Nephron progenitor cell (in vitro differentiated cells): ENCODE results near the gene KLF13.
A peak's percentile ranks its signal among the peaks of the same experiment; 100 is the strongest.

Experiments used
- DNase-seq: peaks from one replicate; pipeline ENCODE4 v3.0.0; 2021
- H3K27ac Mint-ChIP-seq: 2 replicates; pipeline ENCODE4 v1.8.0; 2021; ENCODE audit warnings: mild to moderate bottlenecking, moderate library complexity, mixed read lengths
- H3K27me3 Mint-ChIP-seq: 2 replicates; pipeline ENCODE4 v1.8.0; 2021; ENCODE audit warnings: mild to moderate bottlenecking, low read depth, mixed read lengths; ENCODE audit not compliant: poor library complexity
- H3K36me3 Mint-ChIP-seq: 2 replicates; pipeline ENCODE4 v1.8.0; 2021; ENCODE audit warnings: low read depth, mixed read lengths
- H3K4me1 Mint-ChIP-seq: 2 replicates; pipeline ENCODE4 v1.8.0; 2021; ENCODE audit warnings: mixed read lengths
- H3K4me3 Mint-ChIP-seq: 2 replicates; pipeline ENCODE4 v1.8.0; 2021; ENCODE audit warnings: mild to moderate bottlenecking, moderate library complexity, mixed read lengths
- H3K9me3 Mint-ChIP-seq: 2 replicates; pipeline ENCODE4 v1.8.0; 2021; ENCODE audit warnings: mild to moderate bottlenecking, moderate library complexity, mixed read lengths
- TF ChIP-seq, protein P1 (sequence below): fragments of 200-600 bp; sonication (generic); IDR thresholded peaks from 2 replicates; pipeline ENCODE4 v1.5.0; 2021; ENCODE audit warnings: antibody characterized with exemption

KLF13 gene

DNA sequence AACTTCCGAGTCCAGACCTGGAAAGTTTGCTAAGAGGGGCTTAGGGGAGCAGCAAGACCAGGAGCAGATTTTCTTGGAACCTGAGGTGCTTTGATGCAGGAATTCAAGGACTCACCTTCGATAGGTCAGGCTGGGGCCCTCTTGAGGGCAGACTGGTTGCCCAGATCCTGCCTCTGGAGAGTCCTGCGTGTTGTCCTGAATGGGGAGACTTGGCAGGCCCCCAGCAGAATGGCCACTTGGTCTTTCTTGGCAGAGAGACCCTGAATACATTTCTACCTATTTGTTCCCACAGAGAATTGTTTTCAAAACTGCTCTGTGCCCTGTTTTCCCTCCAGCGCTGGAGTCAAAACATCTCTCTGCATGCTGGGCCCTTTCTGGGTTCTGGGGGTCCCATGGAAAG is 4.2 kb downstream of the KLF13 start:
- Mint-ChIP-seq H3K27me3 (peaks cover 16% of the 10 kb centered on the region), H3K4me3 (no peak overlapping the region), H3K4me1 (peaks cover 57% of the 10 kb centered on the region), H3K27ac (no peak overlapping the region), H3K36me3 (no peaks in the 10 kb centered on the region), H3K9me3 (no peaks in the 10 kb centered on the region)
- DNase-seq = no peak
- TF ChIP-seq, protein P1, sequence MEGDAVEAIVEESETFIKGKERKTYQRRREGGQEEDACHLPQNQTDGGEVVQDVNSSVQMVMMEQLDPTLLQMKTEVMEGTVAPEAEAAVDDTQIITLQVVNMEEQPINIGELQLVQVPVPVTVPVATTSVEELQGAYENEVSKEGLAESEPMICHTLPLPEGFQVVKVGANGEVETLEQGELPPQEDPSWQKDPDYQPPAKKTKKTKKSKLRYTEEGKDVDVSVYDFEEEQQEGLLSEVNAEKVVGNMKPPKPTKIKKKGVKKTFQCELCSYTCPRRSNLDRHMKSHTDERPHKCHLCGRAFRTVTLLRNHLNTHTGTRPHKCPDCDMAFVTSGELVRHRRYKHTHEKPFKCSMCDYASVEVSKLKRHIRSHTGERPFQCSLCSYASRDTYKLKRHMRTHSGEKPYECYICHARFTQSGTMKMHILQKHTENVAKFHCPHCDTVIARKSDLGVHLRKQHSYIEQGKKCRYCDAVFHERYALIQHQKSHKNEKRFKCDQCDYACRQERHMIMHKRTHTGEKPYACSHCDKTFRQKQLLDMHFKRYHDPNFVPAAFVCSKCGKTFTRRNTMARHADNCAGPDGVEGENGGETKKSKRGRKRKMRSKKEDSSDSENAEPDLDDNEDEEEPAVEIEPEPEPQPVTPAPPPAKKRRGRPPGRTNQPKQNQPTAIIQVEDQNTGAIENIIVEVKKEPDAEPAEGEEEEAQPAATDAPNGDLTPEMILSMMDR = no peak

DNA sequence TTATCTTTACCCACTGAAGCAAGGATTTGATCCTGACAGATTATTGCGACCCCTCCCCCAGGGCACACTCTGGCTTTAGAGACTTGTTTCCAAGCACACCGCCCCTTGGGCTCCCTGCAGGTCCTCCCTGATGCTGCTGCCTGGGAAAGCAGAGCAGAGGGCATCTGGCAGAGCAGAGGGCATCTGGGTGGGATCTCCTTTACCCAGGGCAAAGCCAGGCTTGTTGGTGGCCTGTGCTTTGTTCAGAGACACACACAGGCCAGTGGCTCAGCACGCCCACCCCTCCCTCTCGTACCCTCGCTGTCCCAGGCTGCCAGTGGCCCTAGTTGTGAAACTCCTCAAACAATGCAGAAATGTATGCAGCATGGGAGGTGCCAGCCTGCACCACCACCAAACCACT is 4.8 kb downstream of the KLF13 start:
- Mint-ChIP-seq H3K4me3 (no peak overlapping the region), H3K27me3 (peaks cover 16% of the 10 kb centered on the region), H3K27ac (no peak overlapping the region), H3K36me3 (no peaks in the 10 kb centered on the region), H3K9me3 (no peaks in the 10 kb centered on the region), H3K4me1 (peaks cover 62% of the 10 kb centered on the region)
- DNase-seq = no peak
- TF ChIP-seq, protein P1 = no peak

- TF ChIP-seq, protein P1 = no peak
- peak; percentile 31 for DNase-seq
- Mint-ChIP-seq H3K9me3 (no peaks in the 10 kb centered on the region), H3K27me3 (peaks cover 18% of the 10 kb centered on the region), H3K36me3 (no peaks in the 10 kb centered on the region), H3K4me3 (peak overlapping the region; percentile 1), H3K4me1 (peaks cover 70% of the 10 kb centered on the region), H3K27ac (peak overlapping the region; percentile 3)
Measured at GRCh38 chr15:31332020-31332680, 5.5 kb downstream of the KLF13 start.

GRCh38 chr15:31332681-31333071 is 6.0 kb downstream of the KLF13 start:
- no peaks in the 10 kb centered on the region for H3K36me3 Mint-ChIP-seq
- H3K4me3 Mint-ChIP-seq = no peak overlapping the region
- TF ChIP-seq, protein P1 = no peak
- no peak overlapping the region for H3K27ac Mint-ChIP-seq
- H3K4me1 Mint-ChIP-seq = peaks cover 75% of the 10 kb centered on the region
- H3K9me3 Mint-ChIP-seq = no peaks in the 10 kb centered on the region
- peaks cover 18% of the 10 kb centered on the region for H3K27me3 Mint-ChIP-seq
- no peak for DNase-seq

GRCh38 chr15:31333119-31333518 is 6.5 kb downstream of the KLF13 start:
- DNase-seq = no peak
- Mint-ChIP-seq H3K36me3 (no peaks in the 10 kb centered on the region), H3K9me3 (no peaks in the 10 kb centered on the region), H3K27ac (no peak overlapping the region), H3K4me1 (peaks cover 79% of the 10 kb centered on the region), H3K4me3 (no peak overlapping the region), H3K27me3 (peaks cover 18% of the 10 kb centered on the region)
- TF ChIP-seq, protein P1 = no peak

DNA sequence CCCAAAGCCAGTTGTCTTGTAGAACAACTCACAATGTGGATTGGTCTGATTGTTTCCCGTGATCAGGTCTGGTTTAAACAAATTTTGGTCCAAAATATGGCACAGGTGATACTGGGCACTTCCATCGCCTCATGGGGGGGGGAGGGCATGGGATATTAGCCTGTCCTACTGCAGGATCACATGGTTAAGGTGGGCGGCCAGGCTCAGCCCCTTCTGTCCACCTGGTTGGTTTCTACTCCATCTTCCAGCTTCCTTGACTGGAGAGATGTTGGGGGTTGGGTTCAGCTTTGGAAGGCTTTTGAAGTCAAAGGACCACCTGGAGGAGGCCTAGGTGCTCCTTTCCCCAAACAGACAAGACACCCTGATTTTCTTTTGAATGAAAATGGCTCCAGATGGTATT is 7.2 kb downstream of the KLF13 start:
- TF ChIP-seq, protein P1 = no peak
- H3K4me1 Mint-ChIP-seq = peaks cover 82% of the 10 kb centered on the region
- DNase-seq = no peak
- H3K9me3 Mint-ChIP-seq = no peaks in the 10 kb centered on the region
- H3K27me3 Mint-ChIP-seq = peaks cover 15% of the 10 kb centered on the region
- H3K4me3 Mint-ChIP-seq = no peak overlapping the region
- no peaks in the 10 kb centered on the region for H3K36me3 Mint-ChIP-seq
- H3K27ac Mint-ChIP-seq = no peak overlapping the region
